Measurements from ENCODE around the gene RPS6KB2. TPM values are rescaled to one million over a fixed set of nuclear protein-coding genes. Genes with fewer than 3 reads are reported as not detected.

The RPS6KB2 gene
- total RNA-seq, 2 donors from 2014 or later, result 35.5 to 44.6 TPM

- Histone ChIP-seq H3K27me3 (no peaks in the 10 kb centered on the region), H3K9me3 (no peaks in the 10 kb centered on the region), H3K4me1 (peaks cover 0 to 44% of the 10 kb centered on the region in 2 donors), H3K27ac (no peak overlapping the region), H3K36me3 (no peaks in the 10 kb centered on the region), H3K4me3 (no peak overlapping the region)
- TF ChIP-seq CTCF (IDR thresholded peaks at IDR 0.05), result no peak
- DNase-seq (ENCODE audit: low spot score), result no peak
Observed at GRCh38 chr11:67410984-67411784, 17.1 kb upstream of the RPS6KB2 start.

DNA sequence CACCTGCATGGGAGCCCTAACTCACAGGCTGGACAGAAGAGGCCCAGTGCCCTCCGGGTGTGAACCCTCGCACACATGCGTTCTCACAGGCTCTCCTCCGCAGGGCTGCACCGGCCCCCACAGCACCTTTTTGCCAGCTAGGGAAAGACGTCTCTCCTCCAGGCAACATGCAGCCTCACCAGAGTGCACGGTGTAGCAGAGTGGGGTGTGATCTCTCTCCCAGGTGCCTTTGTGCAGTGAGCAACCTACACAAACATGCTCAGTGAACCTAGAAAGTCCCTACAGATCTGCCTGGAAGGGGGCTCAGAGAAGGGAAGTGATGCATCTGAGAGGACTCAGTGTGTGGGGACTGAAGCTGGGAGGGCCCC, 16.5 kb upstream of the RPS6KB2 start:
- no peak overlapping the region for H3K27ac ChIP-seq
- H3K36me3 ChIP-seq, result no peaks in the 10 kb centered on the region
- H3K9me3 ChIP-seq, result no peaks in the 10 kb centered on the region
- H3K27me3 ChIP-seq, result no peaks in the 10 kb centered on the region
- no peak for DNase-seq (ENCODE audit: low spot score)
- H3K4me1 ChIP-seq, result peaks cover 0 to 45% of the 10 kb centered on the region in 2 donors
- TF ChIP-seq CTCF (IDR thresholded peaks at IDR 0.05), result no peak
- H3K4me3 ChIP-seq, result no peak overlapping the region

DNA sequence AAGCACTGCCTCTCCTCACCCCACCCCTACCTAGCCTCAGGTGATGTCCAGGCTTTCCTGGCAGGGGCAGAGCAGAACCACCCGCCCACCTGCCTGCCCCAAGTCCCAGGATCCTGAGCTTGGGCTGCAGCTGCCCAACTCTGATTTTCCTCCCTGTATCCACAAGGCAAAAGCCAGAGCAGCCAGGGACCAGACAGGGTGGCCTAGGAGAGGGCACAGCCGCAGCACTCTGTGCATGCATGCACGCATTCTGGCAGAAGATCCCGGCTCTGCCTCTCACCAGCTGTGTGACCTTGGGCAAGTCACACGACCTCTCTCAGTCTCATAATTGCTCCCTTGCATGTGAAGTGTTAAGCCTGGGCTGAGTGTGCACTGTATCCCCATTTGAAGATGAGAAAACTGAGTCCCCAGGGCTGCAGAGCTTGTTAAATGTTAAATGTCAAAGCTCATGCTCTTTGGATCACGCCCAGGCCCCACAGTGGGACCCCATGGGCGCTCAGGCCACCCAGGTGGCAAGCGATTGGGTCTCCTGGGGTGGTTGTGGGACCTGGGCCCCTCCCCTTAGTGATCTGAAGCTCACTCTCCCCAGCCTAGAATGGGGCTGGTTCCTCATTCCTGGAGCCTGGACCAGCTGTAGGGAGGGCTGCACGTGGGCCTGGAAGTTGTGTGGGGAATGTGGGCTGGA, 15.7 kb upstream of the RPS6KB2 start:
- peaks cover 0 to 45% of the 10 kb centered on the region in 2 donors for H3K4me1 ChIP-seq
- H3K27ac ChIP-seq, result no peak overlapping the region
- TF ChIP-seq CTCF (IDR thresholded peaks at IDR 0.05), result no peak
- H3K4me3 ChIP-seq, result no peak overlapping the region
- DNase-seq (ENCODE audit: low spot score), result no peak
- H3K36me3 ChIP-seq, result no peaks in the 10 kb centered on the region
- H3K27me3 ChIP-seq, result no peaks in the 10 kb centered on the region
- no peaks in the 10 kb centered on the region for H3K9me3 ChIP-seq

GRCh38 chr11:67413266-67413849, 14.9 kb upstream of the RPS6KB2 start:
- Histone ChIP-seq H3K27ac (no peak overlapping the region), H3K4me1 (peaks cover 0 to 45% of the 10 kb centered on the region in 2 donors), H3K4me3 (no peak overlapping the region), H3K36me3 (no peaks in the 10 kb centered on the region), H3K9me3 (no peaks in the 10 kb centered on the region), H3K27me3 (no peaks in the 10 kb centered on the region)
- no peak for DNase-seq (ENCODE audit: low spot score)
- TF ChIP-seq CTCF (IDR thresholded peaks at IDR 0.05), result no peak

DNA sequence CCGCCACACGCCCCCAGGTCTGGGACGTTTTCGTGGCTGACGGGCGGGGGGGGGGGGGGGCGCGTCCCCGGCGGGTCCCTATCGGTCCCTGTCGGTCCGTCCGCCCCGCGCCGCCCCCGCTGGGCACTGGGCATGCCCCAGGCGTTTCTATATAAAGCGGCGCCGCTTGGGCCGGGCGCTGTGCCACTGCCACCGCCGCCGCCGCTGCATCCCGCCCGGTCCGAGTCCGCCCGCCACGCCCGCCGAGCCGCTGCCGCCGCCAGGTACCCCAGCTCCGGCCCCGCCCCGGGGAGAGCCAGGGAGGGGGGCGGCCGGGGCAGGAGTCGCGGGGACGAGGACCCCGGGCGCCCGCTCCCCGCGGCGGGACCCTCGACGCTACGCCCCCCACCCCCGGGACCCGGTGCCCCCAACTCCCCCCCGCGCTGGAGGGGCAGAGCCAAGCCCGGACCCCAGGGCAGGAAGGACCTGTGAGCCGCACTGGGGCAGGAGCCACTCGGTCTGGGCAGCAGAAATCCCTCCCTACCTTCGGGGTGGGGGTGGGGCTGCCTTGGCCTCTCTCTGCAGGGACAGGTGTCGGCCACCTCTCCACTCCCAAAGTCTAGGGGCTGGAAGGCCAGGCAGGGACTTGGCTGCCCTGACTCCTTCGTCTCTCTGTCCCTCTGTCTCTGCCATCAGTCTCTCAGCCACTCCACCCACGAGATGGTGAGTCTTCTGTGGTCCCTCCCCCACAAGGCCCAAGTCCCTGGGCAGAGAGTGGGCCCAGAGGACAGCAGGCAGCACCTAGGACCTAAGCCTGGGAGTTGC, 12.6 kb upstream of the RPS6KB2 start, which contains the start of gene CARNS1:
Gene CARNS1, plus strand, starts transcription at position 178 of the 804 bp plus-strand sequence. Its CDS starts 522 bp downstream, at position 700.
- Histone ChIP-seq H3K9me3 (no peaks in the 10 kb centered on the region), H3K27me3 (no peaks in the 10 kb centered on the region), H3K4me3 (peak within 1 kb of the TSS; percentile 33 to 42), H3K36me3 (no peaks in the 10 kb centered on the region), H3K27ac (peak within 1 kb of the TSS; percentile 76 to 87), H3K4me1 (peaks cover 0 to 58% of the 10 kb centered on the region in 2 donors)
- DNase-seq (ENCODE audit: low spot score), result no peak
- TF ChIP-seq CTCF (IDR thresholded peaks at IDR 0.05), result no peak
